ENCODE measurements around the gene DPP4.
"Not testable (repeated sequence)": the region's sequence is repeated elsewhere in the genome, so short reads cannot be mapped to it uniquely, and the experiment has no call there.

The DPP4 gene

DNA sequence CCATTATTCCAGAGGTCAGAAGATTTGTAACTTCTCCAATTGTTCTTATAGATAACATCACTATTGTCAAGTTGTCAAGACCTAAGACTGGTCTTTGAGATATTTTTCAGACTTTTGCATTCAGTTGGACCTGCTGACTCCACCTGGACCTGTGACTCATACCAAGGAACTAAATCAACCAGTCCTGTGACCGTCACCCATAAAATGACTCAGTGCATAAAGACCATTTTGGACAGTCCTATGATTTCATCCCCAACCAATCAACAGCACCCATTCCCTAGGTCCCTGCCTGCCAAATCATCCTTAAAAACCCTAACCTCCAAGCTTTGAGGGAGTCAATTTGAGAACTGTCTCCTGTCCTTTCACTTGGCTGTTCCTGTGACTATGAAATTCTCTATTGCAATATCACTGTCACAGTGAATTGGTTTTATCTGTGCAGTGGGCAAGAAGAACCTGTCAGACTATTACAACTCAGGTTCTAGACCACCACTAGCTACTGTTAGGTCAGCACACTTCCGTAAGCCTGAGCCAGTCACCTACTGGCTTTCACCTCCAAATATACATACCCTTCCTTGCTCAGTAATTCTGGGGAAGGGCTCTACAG, 17.1 kb downstream of the DPP4 start:
- peak; percentile 63 for DNase-seq

DNA sequence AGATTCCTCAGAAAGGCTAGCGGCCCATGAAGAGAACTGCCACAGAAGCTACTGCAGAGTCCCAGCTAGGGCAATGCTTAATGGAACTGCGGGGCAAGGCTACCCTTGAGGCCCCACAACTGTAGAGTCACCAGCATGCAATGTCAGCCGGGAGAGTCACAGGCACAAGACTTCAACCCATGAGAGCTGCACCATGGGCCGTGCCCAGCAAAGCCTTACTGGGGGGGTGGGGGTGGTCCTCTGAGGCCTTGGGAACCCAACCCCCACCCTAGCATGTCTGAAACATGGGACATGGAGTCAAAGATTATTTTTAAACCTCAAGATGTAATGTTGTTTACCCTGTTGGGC, 20.2 kb downstream of the DPP4 start:
- DNase-seq, result no peak

DNA sequence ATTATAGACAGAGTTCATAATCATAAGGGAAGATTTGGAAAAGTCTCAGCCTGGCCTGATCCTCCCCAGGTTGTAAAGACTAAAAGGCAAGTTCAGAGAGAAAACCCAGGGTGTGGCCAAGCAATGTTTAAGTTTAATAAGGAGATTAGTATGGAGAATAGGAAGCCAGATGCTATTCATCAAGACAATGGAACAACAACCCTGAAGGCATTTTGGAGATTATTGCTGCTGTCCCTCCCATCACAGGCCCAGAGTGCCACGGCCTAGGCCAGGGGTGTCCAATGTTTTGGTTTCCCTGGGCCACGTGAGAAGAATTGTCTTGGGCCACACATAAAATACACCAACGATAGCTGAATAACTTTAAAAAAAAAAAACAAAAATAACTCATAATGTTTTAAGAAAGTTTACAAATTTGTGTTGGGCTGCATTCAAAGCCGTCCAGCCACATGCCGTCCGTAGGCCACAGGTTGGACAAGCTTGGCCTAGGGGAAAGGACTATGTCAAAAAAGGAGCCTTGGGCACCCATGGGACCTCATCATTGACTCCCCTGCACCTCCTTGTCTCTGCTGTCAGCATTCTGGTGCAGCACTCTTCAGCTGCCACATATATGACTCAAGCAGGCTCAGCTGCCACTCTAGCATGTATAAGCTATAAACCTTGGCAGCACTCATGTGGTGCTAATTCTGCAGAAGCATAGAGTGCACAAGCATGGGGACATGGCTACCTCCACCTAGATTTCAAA, 20.8 kb downstream of the DPP4 start:
- DNase-seq, result no peak

DNA sequence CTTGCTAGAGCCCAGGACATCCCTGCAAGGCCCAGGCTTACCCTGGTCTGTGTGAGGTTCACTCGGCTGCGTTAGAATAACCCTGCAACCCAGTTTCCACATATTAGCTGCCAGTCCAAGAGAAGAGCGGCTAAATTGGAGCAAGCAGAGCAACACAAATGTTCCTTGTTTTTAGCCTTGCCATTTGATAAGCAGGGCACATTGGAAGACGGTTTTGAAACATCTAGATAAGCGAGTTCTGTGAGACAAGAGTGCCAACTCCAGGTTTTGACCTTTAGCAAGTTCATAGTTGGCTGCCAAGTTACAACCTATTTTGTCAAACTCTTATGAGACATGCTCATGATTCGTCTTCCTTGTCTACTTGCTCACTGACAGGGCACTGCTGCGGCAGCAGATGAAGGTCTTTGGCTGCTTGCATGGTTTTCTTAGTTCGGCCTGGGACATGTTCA, 23.5 kb downstream of the DPP4 start:
- no peak for DNase-seq

DNA sequence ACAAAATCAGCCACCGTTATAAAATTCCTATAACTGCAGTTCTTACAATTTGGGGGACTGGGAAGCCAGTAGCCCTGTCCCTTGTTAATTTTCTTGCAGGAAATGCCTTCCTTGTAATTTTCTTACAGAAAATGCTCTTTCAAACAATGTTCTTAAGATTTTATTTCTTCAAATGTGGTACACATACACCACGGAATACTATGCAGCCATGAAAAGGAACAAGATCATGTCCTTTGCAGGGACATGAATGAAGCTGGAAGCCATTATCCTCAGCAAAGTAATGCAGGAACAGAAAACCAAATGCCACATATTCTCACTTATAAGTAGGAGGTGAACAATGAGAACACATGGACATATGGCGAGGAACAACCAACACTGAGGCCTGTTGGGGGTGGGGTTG, 24.9 kb downstream of the DPP4 start:
- DNase-seq, result not testable (repeated sequence)

DNA sequence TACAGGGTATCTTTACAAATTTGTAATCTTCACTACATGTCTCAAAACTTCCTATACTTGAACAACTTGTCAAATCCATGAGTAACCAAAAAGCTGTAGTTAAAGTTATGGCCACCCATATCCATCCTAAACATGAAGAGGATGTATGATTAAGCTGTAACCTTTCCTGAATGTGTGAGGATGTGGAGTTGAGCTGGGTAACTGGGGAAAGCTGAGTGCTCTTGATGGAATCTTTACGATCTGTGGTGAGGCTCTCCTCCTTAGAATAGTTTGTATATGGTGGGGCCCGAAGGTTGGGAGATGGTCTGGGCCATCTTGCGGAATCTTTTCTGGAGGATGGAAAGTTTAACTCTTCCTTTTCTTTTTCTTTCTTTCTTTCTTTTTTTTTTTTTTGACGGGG, 29.4 kb downstream of the DPP4 start:
- DNase-seq, result no peak

DNA sequence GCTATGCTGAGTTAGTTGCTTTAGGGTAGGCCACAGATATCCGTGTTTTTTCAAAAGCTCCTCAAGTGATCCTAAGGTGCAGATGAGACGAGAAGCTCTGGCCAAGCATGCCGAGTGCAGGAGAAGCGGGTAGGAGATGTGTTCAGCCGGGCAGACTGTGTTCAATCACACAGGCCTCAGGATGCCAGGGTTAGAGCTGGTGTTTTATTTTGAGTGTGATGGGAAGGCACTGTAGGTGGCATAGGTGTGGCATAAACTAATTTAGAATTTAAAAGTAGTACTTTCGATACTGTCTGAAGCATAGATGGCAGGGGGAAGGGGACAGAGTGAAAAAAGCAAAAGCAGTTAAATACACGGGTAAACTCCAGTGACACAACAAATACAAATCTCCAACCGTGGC, 30.9 kb downstream of the DPP4 start:
- no peak for DNase-seq

DNA sequence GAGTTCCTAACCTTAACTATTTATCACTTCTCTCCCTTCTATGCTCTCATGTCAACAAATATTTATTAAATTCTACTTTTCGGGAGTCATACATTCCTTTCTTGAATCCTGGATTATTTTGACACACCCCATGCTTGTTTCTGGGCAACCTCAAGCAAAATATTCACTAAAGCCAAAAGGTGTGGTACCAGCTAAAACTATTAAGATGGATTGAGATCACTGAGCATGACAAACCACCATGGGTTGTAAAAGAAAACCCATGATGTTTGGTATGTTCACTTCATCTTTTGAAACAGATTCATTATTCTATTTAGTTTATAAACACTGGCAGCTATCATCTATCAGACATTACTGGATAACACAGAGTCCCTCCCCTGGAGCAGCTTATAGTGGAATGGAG, 32.5 kb downstream of the DPP4 start:
- DNase-seq, result no peak

DNA sequence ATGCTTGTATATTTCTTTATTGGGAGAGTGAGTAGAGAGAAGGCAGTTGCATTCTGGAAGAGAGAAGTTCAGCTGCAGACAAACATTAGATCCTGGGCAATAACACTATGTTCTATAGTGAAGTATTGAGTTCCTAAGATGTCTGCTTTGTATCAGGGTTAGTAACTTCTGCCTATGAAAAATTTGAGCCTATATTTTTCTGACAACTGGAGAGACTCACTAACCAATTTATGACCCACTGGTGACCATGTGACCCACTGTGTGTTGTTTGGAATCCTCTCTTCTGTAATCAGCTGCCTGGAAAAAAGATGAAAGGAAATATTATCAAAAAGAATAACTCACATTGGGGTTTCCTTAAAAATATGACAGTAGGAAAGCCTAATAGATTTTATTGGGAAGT, 35.3 kb downstream of the DPP4 start:
- no peak for DNase-seq

DNA sequence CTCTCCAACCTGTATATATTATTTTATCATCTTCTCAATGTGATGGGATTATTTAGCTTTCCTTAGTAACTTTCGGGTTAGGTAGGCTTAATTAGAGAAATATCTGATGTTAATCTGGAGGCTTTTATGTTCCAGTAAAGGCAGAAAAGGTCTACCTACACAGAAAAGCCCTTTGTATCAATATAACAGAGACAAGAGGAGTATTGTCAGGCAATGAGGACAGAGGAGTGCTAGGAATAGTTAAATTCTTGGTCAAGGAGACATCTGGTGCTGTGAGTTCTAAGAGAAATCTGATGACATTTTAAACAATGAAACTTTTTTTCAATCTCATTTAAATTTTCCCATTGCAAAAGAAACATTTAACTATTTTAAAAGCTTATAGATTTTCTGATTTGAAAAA, 36.1 kb downstream of the DPP4 start:
- no peak for DNase-seq

DNA sequence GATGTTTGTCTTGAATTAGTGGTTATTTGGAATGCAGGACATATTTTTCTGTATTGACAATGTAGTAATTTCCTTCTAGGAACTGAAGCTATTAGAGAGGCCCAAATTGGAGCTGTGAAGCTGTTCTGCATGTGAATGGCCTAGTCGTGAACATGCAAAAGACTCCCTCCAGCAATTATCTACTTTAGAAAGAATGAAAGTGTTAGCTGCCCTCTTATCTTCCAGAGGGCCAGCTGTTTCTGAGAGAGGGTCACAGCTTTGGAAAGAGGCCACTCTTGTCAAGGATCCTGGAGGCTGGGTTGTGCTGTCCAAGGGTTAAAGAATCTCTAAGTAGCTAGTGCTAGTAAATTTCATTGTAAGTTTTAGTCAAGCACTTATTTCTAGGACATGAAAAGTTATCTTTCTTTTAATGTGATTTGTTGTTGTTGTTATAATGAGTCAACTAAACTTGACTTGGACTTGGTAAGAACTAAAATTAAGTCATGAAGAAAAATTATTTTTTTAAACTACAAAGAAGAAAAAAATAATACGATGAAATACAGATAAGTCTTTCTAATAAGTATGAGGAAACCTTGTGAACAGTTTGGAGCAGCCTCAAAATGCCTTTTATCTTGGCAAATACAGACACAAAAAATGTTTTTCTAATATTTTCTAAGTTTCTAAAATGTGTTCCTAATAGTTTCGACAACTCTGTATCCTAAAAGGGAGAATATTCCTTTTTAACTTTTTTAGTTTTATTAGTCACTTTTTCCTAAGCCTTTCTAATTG, 36.8 kb downstream of the DPP4 start:
- no peak for DNase-seq

DNA sequence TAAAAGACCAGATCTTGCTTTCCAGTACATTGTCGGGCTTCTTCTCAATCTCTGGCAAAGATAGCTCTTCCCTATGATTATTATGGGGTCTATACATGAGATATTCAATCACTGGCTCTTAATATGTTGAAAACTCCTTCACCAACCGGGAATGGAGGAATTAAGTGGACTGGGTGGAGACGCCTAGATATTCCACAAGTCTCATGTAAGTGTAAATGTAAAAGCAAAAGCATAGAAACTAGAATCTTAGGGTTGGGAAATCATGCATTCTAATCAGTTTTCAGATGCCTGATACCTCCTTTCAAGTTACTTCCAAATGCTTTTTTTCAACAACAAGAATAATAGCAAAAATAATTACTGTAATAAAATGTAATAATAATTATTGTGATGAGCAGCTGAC, 38.0 kb downstream of the DPP4 start:
- DNase-seq, result no peak

DNA sequence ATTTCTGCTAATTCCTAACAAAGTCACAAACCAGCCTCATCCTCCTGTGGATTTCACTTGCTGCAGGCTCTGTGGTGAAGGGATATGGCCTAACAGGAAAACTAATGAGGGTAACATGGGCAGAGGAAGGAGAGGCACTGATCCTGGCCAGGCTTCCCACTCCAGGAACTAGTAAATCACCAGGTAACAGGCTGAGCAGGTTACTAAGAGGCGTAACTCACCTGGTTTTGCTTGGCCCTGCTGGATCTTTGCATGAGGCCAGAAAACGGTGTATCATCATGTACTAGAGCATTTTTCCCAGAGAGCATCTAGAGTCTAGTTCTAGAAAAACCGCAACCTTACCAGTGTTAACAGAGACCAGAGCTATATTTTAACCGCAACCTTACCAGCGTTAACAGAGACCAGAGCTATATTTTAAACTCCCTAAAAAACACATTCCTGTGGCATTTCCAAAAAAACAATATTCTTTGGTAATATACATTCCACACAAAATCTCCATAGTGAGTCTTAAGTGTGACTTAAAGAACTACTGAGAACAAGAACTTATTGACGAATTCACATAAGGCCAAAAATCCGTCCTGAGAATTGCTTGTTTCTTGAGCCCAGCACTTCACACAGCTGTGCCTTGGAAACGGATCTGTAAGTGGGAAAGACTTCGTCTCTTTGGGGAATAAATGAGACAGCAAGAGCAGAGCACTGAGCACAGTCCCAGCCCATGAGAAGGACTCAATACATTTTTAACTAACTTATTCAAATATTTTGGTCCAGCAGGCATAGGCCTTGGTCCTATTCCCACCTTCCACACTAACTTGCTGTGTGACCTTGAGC, 43.4 kb downstream of the DPP4 start:
- DNase-seq, result no peak

DNA sequence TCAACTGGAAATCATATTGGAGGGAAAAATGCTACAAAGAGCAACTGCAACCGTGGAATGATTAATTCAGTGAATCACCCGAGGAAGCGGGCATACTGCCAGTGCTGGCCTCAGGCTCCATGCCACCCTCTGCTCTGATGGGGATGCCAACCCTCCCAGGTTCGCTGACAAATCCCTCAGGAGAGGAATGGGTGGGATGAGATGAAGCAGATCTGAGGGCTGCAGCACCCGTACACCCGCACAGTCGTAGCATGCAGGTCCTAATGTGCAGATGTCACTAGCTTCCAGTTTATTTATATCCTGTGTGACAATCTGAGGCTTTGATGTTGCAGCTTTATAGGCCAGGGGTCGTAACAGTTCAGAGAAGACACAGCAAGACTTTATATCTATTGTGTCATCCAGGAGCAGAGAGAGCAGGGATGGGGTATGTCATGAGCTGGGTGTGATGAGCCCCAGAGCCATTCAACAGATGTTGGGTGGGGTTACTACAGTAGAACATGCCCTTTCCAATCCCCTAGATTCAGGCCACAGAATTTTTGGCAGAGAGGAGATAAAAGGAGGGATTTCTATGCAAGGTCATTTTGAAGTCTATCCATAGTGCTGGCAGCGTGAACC, 44.6 kb downstream of the DPP4 start:
- DNase-seq, result no peak

DNA sequence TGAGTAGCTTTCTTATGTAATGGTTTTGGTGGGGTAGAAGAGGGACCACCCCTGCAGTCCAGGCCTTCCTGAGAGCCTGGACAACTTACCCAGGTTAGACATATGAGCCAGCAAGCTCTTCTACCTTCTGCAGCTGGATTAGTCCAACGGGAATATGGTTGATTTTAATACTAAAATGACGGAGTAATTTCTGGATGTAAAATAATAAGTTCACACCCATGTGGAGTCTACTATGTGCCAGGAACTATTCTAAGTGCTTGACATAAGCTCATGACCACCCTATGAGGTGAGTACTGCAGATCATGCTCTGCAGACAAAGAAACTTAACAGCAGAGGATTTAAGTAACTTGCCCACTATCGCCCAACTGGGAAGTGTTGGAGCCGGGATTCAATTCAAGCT, 45.5 kb downstream of the DPP4 start:
- no peak for DNase-seq

DNA sequence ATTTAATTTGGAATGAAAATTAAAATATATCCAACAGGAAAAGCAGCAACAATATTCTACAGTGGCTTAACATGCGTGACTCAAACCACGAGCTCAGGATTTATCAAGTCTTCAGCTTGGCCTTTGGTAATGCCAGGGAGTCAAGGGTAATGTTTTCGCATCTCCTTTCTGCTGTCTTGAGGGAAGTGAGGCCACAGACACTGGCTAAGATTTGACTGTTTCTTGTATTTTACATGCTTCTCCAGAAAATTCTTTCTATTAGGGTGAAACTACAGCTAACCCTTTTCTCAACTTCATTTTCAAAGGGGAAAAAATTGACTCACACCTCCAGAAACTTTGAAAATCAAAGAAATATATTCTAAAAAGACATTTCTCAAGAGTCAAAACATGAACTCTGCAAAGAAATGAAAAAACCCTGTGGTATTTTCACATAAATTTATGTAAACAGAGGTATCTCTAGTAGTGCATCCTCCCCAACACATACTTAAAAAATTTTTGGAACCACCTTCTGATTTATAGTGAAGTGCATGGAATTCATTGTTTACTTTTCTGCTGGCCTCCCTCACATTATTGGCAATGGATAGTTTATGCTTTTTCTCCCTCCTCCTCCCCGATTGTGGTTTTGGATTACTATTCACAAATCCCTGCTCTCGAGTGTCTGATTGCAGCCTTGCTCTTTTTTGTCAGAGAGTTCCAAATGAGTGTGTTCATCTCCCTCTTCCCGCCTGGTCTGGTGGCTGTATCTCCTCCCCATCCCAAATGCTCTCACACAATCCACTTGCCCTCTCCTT, 48.7 kb downstream of the DPP4 start:
- peak; percentile 37 for DNase-seq

DNA sequence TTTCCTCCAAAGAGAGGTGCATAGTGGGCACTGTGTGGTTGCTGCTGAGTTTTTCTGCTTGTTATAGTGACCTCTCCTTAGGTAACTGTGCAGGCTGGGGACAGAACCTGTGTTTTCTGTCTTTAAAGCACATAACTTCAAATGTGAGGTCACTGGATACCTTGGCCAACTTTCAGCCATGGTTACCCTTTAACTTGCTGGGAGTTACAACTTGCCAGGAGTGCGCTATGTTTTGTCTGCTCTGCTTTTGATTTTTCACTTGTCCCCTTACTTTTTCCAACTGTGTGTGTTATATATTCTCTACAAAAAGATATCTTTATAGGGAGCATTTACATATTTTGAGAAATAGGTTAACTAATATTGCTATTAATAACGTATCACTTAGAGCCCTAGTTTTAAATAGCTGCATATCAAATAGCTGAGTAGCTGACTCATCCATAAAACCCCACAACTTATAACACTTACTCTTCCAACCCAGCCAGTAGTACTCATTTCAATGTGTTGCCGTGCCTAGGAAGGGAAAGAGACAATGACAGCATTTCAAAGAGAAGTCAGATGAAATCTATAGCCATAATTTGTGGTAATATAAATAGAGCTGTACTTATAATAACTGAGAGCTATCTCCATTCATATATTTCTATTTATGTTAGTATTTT, 51.6 kb downstream of the DPP4 start:
- DNase-seq, result peak; percentile 24

DNA sequence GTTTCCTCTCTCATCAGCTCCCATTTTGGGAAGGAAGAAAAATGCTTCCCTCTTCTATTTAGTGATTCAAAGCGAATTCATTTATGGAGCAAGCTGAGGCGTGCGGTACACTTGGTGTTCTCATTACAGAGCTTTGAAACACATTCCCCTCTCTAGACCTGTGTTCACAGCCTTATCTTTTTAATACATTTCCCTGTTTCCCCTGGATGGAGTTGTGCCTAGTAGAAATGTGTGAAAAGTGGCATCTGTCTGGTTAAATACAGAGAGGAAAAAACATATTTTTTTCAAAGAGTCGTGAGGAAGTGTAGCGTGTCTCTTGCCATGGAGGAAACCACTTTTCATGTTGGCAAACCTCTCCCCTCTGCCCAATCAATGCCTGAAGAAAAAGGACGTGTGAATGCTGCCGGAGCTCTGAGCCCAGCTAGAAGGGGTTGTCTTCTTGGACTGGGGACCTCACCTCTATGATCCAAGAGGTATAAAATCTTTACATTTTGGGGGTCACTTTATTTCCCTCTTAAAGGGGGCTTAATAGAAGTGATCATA, 52.4 kb downstream of the DPP4 start:
- DNase-seq, result no peak

DNA sequence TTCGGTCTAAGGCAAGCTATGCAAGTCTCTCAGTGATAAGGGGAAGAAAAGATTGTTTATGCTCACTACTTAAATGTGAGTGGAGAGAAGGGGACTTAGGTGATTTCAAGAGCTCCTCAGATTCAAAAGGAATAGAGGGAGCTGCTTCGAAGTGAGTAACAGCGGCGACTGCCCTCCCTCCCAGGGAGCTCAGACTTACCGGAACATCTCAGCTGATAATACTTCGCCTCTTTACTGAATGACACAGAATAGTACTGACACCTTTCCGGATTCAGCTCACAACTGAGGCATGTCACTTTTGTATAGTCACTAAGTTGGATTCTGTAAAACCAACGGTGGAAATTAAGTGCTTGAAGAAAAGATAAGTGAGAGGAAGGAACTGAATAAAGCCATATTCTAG, 55.5 kb downstream of the DPP4 start:
- DNase-seq, result peak; percentile 61

DNA sequence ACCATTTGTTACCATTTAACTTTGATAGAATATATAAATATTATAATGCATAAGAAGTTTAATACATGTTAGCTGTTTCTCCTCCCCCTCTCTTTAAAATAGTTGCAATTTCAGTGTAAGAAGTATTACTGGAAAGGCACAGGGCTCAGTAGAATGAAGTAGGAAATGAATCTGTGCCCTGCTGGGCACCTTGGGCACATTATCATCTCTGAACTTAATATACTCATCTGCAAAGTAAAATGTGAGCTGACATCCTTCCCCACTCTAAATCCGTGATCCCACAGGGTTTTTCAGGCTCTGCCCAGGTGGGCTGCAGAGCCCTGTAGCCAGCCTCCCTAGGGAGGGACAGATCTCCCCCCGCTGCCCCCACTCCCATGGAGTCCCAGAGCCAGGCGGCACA, 56.8 kb downstream of the DPP4 start:
- peak; percentile 49 for DNase-seq

DNA sequence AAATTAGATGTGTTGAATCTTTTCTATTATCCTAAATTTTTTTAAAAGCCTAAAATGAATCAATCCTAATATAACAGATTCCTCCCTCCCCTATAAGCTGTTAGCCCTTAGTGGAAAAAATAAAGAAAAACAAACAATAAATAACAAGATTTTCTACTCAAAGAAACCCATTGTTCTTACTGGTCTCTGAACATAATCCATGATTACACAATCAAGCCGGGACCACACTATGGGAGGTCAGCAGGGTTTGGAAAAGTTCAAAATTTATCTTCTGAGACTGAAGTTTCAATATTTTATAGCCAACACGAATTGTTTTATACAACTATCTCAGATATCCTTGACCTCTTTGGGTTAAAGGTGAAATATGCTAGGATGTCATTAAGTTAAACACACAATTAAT, 57.9 kb downstream of the DPP4 start:
- DNase-seq, result no peak

Measured in activated CD4-positive, alpha-beta T cell treated with anti-CD3 and anti-CD28 coated beads, Interleukin-2, Interleukin-6, amounts not matched to agents 100 ng/mL and 50 ng/mL, durations not matched to agents 16 hours and 8 hours (primary cell).